Bronchial epithelial cell (primary cell): ENCODE measurements around the gene SEMA4C. TPM values are rescaled to one million over a fixed set of nuclear protein-coding genes. Genes with fewer than 3 reads are reported as not detected.

ENCODE experiments used
- DNase-seq: peaks from one replicate; pipeline ENCODE4 v3.0.0-alpha.2; 2010; ENCODE audit warnings: low read depth
- FAIRE-seq: peaks from 2 replicates; lab custom pipeline; 2011; peaks lifted over from hg19 to GRCh38; lab: Jason Lieb, UNC
- H3K27me3 ChIP-seq: 2 replicates; pipeline ENCODE4 v1.5.1; 2011; ENCODE audit warnings: low read length; ENCODE audit not compliant: control insufficient read depth, insufficient read depth
- H3K36me3 ChIP-seq: 2 replicates; pipeline ENCODE4 v1.5.1; 2011; ENCODE audit warnings: low read length; ENCODE audit not compliant: control insufficient read depth, insufficient read depth
- H3K4me3 ChIP-seq: 2 replicates; pipeline ENCODE4 v1.5.1; 2011; ENCODE audit warnings: mild to moderate bottlenecking, low read depth, low read length, control low read depth
- total RNA-seq: library from RNA; depleted of rRNA; stranded (reverse); fragments of >200 nt; gene quantifications from 2 replicates; pipeline ENCODE4 v1.2.1, GENCODE V29; 2014
- TF ChIP-seq, protein P1 (sequence below): IDR thresholded peaks from 2 replicates; pipeline ENCODE4 v1.5.1; 2011; ENCODE audit warnings: mild to moderate bottlenecking, moderate library complexity, low read length, control low read depth, inconsistent platforms; ENCODE audit not compliant: insufficient read depth, severe bottlenecking

SEMA4C gene
- total RNA-seq, 1 donor from 2014 or later = 8.2 TPM

DNA sequence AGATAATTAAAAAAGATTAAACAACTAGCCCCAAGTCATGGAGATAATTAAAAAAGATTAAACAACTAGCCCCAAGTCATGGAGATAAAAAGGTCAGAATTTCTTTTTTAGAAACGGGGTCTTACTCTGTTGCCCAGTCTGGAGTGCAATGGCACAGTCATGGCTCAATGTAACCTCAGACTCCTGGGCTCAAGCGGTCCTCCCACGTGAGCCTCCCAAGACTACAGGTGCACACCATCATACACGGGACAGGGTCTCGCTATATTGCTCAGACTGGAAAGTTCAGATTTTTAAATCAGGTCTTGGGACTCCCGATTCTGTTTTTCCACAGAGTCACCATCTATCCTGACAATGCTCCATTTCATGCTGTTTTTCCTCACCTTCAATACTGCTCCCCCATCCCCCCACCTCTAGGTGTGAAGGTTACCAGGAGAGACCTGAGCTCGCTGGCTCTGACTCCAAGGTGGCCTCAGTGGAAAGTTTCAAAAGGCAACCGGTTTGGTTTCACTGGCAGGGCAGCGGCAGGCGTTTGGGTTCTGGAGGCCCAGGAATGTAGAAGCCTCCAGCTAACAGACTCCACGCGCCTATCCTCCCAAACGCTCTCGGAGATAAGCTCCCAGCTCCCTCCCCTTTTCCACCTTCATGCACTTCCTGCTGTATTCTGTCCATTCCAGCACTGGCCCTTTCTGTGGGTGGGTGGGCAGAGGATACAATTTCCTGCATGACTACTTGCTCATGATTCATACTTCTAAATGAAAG, 2.9 kb upstream of the SEMA4C start:
- H3K4me3 ChIP-seq = no peak overlapping the region
- peak; percentile 72 for DNase-seq
- TF ChIP-seq, protein P1, sequence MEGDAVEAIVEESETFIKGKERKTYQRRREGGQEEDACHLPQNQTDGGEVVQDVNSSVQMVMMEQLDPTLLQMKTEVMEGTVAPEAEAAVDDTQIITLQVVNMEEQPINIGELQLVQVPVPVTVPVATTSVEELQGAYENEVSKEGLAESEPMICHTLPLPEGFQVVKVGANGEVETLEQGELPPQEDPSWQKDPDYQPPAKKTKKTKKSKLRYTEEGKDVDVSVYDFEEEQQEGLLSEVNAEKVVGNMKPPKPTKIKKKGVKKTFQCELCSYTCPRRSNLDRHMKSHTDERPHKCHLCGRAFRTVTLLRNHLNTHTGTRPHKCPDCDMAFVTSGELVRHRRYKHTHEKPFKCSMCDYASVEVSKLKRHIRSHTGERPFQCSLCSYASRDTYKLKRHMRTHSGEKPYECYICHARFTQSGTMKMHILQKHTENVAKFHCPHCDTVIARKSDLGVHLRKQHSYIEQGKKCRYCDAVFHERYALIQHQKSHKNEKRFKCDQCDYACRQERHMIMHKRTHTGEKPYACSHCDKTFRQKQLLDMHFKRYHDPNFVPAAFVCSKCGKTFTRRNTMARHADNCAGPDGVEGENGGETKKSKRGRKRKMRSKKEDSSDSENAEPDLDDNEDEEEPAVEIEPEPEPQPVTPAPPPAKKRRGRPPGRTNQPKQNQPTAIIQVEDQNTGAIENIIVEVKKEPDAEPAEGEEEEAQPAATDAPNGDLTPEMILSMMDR = no peak
- H3K36me3 ChIP-seq = no peaks in the 10 kb centered on the region
- no peak for FAIRE-seq
- H3K27me3 ChIP-seq = no peaks in the 10 kb centered on the region

DNA sequence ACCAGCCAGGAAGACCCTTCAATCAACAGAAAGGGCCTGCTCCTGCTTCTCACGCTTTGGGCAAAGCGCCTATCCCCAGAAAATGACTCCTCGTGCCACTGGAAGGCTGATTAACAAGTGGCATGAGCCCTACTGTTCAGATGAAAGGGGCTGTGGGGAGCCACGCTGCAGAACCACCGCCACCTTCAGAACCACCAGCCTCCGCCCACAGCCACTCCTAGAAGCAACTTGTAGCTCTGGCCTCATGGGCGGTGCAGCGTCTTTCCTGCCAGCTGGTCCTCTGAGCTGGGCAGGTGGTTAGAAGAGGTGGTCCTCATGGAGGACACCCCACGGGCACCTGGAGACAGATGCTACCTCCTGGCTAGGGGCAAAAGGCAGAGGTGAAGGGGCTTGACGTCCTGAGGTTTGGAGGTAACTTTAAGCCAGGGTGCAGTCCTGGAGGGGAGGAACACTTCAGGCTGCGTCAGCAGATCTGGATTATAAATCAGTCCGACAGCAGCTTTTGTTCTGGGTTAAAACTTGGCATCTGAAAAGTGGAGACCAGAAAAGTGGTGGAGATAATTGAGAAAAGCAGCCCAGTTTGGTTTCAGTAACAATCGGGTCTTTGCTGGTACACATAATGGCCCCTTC, 861 bp upstream of the SEMA4C start:
- FAIRE-seq (no peak), DNase-seq (no peak)
- H3K27me3 ChIP-seq = no peaks in the 10 kb centered on the region
- peak overlapping the region; percentile 80 for H3K4me3 ChIP-seq
- TF ChIP-seq, protein P1 = no peak
- H3K36me3 ChIP-seq = peaks cover 5% of the 10 kb centered on the region

DNA sequence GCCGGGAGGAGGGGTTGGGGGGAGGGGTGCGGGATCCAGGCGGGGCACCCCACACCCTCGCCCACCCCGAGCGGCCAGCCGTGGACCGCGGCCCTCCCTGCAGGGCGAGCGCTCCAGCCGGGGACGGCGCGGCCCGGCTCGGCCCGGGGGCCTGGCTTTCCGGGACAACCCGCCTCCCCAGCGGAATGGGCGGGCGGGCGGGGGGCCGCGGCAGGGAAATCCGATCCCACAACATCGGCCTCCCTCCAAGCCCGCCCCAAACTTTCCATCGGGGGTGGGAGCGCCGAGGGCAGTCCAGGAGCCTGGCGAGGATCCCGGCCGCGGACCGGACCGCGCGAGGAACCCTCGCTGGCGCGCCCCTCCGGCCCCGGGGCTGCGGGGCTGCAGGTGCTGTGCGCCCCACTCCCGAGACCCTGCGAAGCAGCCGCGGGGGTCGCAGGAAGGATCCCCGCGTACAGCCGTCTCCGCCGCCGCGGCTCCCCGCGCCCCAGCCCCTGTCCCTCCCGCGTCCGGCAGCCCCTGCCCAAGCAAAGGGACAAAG, 529 bp downstream of the SEMA4C start:
- TF ChIP-seq, protein P1 = no peak
- no peak for DNase-seq
- Histone ChIP-seq H3K4me3 (peak overlapping the region; percentile 80), H3K27me3 (no peaks in the 10 kb centered on the region), H3K36me3 (peaks cover 15% of the 10 kb centered on the region)
- FAIRE-seq = no peak

DNA sequence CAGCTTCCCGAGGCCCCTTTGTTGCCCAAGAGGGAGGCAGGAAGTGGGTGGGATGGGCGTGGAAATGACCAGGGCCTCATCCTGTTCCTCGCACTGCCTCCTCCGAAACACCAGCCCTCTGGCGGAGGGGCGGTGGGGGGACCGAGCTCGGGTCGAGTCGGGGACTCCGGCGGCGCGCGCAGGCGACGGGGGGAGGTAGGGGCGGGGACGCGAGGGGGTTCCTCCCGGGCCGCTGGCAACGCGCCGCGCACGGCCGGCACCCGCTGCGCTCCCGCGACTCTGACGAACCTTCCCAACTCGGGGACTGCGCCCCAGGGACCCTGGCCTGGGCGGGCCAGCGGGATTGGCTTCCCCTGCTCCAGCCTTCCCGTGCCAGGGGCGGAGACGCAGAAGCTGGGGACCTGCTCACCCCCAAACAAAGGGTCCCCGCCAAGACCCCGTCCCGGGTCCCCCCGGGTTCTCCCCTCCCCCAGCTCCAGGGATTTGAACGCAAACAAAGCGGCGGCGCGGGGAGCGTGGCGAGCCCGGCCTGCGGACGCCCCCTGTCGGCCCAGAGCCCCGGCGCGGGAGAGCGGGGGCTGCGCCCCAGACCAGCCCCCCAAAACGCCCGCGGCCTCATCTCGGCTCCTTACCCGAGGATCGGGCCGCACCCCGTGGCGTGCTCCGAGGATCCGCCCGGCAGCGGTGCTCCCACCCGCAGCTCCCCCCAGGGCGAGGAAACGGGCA, 1.2 kb downstream of the SEMA4C start:
- DNase-seq = peak; percentile 61
- no peak for FAIRE-seq

DNA sequence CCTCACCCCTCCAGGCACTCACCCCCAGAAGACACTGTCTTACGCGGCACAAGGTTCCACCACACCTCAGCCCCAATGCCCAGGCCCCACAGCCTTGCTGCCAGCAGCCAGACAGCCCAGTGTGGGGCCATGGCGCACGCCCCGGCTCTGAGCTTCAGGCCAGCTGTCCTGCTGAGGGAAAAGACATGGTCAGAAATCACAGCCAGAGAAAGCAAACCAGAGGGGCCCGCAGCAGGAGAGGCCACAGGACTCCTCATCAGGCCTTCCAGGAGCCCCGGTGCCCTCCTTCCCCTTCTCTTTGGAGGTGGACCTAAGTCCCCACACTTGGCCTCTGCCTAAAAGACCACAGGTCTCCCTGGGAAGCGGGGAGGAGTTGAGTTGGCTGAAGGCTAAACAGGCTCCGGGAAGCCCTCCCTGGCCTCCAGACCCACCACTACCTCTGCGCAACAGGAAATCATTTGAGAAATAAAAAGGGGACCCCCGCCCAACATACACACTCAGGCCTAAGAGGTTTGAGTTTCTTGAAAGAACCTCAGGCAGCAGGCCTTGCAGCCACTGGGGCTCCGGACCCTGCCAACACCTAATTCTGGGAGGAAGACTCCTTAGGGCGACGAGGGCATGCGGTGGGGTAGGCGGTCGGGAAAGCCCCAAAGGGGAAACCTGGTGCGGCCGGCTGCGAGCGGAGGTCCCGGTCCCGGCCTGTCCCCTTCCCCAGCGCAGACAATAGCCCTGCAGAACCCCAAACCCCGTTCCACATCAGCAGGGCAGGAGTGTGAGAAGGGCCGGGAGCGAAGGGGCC, 1.9 kb downstream of the SEMA4C start:
- no peak for DNase-seq
- TF ChIP-seq, protein P1 = no peak
- no peaks in the 10 kb centered on the region for H3K27me3 ChIP-seq
- peak overlapping the region; percentile 80 for H3K4me3 ChIP-seq
- H3K36me3 ChIP-seq = peaks cover 24% of the 10 kb centered on the region
- no peak for FAIRE-seq

More for the DNA sequence above, 1.2 kb downstream of the SEMA4C start:
- peaks cover 18% of the 10 kb centered on the region for H3K36me3 ChIP-seq
- H3K4me3 ChIP-seq = peak overlapping the region; percentile 80
- TF ChIP-seq, protein P1 = peak; percentile 71
- no peaks in the 10 kb centered on the region for H3K27me3 ChIP-seq
